Stimulated activated CD4-positive, alpha-beta T cell treated with anti-CD3 and anti-CD28 coated beads, TNF-alpha, amount 100 ng/mL, for 48 hours (primary cell): ENCODE data around the gene GLIS1.

Experiments
- DNase-seq, 3 donors: peaks; one replicate each; pipeline ENCODE4 v3.0.0-alpha.2; 2020; ENCODE audit warnings: low read depth in 3 of 3

The GLIS1 gene

DNA sequence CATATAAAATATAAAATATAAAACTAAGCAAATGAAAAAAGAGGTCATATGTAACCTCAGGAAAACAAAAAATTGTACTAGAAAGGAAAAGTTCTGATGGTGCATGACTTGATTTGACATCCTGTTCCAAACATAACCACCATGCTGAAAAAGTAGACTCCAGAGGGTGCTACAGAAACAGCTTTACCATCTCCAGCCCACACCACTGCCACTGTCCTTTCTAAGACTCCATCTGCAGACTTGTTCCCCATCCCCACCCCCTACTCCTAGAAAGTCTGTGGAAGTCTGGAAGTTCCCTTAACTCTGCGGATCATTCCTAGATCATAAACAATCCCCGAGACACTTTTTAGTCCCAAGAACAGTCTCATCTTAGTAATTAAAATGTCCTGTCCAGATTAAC is 20.5 kb downstream of the GLIS1 start:
- DNase-seq = no peak

DNA sequence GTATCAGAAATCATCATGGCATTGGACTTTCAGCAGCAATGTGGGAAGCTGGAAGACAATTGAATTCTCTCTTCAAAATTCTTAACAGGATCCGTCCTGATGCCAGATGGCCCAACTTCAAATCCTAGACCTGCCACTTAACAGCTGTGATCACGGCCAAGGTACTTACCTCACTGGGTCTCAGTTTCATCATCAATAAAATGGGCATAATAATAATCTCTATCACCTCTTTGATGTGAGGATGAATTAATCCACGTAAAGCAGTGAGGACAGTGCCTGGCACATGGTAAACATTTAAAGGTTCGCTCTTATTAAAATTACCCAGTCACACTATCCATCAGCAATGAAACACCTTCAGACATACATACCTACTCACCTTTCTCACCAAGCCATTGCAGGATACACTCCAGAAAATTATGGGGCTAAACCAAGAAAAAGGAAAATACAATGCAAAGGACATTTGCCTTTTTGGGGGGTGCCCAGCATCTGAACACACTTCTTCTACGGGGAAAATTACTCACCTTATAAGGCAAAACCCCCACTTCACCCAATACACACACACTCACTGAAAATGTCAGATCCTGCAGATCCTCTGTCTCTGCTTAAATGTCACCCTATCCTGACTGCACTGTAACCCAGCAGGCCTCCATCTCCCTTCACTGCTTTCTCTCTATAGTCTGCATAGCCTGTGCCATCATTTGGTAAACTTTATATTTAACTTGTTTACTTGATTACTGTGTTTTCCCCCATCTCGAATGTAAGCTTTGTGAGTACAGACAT is 21.7 kb downstream of the GLIS1 start:
- no peak for DNase-seq

DNA sequence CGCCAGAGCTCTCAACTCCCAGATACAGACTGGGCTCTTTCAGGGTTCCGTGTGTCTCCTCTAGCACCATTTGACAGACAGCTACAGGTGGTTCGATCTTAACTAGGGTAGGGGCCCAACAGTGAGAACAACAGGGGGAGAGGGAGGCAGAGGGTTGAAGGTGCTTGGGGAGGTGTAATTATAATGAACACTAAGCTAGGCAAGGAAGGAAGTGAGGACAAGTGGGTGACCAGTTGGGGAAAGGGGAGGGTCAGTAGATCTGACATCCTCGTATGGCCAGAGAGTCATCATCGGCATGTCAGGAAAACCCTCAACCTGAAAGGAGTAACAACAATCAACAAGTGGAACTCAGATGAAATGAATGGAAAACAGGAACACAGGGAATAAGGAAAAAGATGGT is 22.8 kb downstream of the GLIS1 start:
- DNase-seq = no peak

DNA sequence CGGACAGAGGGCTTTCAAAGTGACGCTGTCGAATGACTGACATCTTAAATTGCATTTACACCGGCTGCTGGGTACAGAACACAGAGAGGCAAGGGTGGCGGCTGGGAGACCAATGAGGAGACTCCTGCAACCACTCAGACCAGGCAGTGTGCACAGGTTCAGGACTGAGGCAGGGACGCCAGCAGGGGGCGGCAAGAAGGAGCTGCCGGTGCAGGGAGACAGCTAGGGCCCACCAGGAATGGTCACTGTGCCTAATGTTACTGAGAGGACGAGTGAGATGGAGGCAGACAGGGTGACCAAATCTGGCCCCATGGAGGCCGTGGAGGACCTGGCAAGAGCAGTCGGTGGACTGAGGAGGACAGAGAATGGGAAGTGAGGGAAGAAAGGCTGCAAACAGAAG is 23.5 kb downstream of the GLIS1 start:
- DNase-seq = no peak

DNA sequence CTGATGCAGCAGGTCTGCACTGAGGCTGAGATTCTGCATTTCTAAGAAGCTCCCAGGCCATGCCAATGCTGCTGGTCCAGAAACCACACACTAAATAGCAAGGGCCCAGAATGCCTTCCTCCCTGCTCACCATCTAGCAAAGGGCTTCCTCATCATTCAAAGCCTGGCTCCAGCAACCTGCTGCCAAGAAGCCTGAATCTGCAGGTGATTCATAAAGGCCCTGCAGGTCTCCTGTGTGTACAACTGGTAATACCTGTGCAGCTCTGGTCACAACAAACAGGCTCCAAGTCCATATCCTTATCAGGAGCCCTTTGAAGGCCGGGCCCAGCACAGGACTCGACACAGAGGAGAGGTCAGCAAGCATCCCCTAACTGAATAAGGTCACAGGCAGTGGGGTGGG is 26.7 kb downstream of the GLIS1 start:
- DNase-seq = no peak

DNA sequence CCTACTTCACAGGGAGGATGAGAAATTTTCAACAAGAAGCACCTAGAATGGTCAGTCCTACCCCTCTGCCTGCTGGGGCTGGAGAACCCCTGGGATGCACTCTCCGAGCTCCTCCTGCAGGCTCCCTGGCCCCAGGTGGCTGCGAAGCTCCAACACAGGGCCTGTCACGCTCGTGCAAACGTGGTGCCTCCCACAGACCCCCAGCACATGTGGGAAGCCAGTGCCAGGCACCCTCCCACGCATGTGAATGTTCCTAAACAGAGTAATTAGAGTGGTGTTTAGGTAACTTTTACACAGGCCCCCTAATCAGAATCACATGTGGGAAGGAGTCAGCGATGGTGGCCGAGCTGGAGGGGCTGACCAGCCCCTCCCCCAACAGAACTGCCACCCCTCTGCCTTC is 28.4 kb downstream of the GLIS1 start:
- DNase-seq = no peak

DNA sequence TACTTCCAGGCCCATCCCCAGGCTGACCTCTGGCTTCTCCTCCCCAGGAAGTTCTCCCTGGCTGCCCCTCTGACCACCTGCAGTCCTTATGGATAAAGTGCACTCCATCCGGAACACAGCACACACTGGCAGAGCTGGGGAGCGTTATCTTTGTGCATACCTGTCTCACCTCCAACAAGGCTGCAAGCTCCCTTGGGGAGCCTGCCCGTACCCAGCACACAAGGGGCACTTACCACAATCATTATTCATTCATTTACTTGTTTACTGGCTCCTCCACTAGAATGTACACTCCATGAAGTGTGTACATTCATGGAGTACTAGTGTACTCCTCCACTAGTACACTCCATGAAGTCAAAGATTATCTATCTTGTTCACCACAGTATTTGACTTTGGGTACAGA is 30.3 kb downstream of the GLIS1 start:
- DNase-seq = no peak

DNA sequence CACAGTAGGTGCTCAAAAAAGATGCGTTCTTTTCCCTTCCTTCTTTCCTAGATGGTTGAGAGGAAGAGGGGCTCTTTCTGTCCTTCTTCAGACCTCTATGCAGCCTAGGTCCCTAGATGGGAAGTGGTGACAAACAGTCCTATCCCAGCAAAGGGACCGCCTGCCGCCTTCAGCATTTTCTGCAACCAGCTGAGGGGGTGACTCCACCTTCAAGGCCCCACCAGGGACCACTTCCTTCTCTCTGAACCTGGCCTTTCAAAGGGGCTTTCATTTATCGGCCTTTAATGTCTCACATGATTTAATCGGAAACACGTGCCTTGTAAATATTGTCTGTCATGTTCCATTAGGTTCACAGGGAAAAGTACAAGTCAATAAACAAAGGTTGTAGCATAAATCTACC is 32.6 kb downstream of the GLIS1 start:
- no peak for DNase-seq

DNA sequence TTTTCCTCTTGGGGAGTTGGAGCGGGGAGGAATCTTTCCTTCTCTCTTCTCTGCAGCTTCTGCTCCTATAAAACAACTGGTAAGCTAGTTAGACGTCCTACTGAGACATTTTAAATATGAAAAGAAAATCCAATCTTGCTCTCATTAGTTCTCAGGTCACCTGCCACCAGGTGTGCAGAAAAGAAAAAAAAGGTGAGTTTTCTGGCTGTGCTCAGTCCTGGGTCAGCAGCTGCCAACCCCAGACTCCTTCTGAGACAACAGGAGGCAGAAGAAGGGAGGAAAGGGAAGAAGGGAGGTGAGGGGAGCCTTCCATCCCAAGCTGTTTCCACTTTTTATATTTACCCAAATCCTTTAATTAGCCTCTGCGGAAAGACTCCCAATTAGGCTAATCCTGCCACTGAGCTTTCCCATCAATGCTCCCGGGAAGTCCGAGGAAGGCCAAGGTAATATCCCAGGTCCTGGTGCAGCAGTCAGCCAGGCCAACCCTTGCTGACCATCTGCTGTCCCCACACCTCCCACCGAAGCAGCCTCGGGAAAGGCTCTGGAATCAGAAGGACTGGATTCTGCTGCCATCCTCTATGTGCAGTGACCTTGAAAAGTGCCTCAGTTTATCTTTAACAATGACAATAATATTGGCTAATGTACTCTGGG is 33.4 kb downstream of the GLIS1 start:
- DNase-seq = no peak

DNA sequence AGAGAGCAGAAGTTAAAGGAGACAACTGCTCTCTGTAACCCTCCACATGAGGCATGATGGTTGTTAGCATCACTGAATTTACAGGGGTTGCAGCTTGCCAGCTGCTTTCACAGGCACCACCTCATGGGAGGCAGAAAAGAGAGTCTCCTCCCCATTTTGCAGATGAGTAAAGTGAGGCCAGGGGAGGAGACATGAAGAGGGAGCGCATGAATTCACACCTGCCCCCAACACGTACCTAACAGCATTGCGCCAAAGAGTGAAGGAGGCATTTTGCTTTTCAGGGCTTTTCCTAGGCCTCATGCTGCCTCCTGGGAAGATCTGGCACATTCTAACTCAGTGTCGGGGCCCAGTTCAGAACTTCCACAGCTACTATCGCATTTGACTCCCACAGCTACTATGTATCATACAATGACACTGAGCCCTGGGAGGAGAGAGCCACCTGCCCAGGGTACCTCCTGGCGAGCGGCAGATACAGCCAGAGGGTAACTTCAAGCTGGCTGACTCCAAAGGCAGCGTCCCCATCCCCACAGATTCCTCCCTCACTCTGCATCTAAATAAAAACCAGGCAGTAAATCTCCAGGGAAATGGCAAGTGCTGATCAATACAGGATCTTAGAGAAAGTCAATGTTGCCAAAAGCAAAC is 34.0 kb downstream of the GLIS1 start:
- no peak for DNase-seq

DNA sequence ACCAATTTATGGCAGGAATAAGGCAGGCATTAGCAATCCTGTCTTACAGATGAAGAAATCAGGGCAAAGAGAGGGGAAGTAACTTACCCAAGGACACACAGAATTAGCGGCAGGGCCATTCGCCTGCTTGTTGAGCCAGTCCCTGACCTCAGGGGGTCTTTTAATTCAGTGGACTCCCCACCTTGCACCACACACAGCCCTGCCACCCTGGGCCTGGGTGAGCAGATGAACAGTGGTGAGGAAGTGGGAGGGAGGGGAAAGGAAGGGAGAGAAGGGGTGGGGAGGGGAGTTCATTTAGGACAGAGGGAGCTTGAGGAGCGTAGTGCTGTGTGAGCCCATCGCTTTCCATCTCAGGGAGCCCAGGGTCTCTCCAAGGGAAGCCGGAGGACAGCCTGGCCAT is 34.7 kb downstream of the GLIS1 start:
- DNase-seq = no peak

DNA sequence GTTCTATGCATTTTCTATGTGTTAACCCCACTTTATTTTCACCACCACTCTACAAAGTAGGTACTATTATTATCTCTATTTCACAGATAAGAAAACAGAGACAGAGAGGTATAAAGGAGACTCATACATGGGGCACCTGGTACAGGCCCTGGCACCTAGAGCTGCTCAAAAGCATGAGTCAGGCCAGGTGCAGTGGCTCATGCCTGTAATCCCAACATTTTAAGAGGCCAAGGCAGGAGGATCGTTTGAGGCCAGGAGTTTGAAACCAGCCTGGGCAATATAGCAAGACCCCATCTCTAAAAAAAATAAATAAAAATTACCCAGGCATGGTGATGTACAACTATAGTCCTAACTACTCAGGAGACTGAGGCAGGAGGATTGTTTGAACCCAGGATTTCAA is 35.8 kb downstream of the GLIS1 start:
- DNase-seq = no peak

DNA sequence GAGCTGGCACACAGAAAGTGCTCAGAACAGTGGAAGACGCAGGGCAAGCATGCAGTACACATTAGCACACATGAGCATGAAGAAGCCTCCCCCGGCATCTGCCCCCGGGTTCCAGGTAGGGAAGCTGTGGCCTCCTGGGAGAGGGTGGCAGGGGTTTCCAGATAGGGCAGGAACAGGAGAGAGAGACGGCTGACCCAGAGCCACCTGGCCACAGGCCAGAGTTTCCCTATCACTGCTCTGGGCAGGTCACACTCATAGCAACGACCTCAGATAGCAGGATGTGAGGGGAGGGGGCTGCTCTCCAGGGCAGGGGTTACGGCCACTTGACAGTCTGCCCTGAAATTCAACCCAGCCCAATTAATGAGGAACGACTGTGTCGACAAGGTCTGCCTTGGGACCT is 36.6 kb downstream of the GLIS1 start:
- no peak for DNase-seq

DNA sequence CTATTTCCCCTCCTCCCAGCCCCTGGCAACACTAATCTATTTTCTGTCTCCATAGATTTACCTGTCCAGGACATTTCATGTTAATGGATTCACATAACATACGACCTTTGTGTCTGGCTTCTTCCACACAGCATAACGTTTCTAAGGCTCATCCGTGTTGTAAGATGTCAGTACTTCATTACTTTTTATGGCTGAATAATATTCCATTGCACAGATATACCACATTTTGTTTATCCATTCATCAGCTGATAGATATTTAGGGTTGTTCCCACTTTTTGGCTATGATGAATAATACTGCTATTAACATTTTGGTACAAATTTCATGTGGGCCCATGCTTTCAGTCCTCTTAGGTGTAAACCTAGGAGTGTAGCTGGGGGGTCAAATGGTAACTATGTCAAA is 38.2 kb downstream of the GLIS1 start:
- no peak for DNase-seq

DNA sequence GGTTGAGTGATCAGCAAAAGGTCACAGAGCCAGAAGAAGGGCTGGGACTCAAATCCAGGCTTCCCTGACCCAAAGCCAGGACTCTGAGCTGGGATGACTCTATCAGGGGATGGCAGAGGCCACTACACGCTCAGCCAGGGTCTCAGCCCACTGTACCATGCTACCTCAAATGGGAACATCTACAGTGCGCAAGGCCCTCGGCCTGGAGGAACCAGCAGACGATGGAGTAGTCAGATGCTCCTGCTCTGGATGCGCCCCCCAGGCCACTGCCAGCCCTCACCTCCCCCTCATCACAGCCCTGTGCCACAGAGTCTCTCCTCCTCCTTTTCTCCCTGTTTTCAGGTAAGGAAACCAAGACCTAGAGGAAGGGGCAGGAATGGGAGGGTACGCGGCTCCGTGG is 39.0 kb downstream of the GLIS1 start:
- DNase-seq = no peak

DNA sequence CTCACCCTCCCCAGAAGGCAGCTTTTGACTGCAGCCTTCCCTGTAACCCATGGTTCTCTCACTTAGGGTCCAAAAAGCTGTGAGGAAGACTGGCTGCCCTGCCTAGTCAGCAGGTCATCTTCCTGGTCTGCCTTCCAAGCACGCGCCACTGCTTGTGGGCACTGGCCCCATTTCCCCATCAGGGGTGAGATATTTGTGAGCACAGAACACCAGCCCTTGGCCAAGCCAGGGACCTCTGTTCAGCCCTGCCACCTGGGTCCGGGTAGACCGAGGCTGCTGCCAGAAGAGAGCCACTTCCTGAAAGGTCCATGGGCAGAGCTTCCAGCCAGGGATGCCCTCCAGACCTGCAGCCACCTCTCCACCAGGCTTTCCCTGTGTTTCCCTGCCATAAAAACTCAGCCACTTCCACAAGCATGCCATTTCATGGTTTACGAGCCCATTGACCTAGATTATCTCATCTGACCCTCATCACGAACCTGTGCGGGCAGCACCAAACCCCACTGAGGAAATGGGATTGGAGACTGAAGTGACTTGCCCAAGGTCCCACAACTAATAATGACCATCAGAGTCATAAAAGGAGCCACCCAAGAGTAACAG is 40.5 kb downstream of the GLIS1 start:
- DNase-seq = no peak

DNA sequence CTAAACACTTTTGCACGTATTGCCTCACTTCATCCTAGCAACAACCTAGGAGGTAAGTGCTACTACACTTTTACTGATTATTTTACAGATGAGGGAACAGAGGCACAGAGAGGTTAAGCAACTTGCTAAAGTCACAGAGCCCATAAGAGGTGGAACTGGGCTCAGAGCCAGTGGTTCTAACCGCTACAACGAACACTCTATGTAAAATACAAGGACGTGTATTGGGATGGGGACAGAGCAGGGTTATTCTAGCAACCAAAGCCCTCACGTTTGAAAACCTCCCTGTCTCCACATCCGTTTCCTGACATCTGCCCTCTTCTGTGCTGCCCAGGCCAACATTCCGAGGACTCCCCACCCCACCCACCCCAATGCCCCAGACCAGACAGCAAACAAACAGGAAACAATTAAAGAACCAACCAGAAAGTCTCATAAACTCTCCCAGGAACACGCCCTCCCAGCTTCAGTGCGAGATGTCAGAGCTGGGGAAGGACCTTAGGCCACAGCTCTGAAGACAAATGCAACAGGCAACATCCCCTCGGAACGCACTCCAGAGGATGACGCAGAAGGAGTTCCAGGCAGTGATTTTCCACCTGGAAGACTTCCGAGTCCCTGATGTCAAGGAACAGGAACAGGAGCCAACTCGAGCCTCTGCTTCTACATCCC is 41.1 kb downstream of the GLIS1 start:
- DNase-seq = no peak

DNA sequence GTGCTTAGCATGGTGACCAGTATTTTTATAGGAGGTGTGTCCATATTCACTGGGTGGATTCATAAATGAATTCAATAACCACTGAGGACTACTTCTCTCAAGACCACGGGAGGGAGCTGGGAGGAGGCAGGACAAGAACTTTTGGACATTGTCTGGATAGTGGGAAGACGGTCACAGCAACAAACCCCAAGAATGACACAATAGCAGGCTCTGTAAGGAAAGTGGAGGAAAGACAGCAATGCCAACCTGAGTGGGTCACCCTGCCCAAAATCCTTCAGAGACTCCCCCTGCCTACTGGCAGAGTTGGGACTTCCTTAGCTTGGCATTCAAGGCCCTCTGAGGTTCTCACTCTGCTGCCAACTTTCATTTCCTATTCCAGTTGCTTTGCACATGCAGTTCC is 42.0 kb downstream of the GLIS1 start:
- DNase-seq = no peak

DNA sequence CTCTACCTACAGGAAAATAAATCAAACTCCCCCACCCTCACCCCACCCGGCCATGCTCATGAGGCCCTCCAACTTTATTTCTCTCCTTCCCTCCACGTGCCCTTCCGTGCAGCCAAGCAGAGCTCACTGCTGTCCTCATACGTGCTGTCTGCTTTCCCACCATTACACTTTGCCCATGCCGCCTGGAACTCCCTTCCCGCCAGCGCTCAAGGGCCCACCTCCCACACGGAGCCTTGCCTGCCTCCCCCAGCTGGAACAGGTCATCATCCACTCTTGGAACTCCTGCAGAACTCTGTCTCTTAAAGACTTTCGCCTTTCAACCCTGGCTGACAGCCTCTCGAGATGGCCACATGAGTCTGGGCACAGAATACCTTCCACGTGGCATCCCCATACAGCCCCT is 42.4 kb downstream of the GLIS1 start:
- no peak for DNase-seq

DNA sequence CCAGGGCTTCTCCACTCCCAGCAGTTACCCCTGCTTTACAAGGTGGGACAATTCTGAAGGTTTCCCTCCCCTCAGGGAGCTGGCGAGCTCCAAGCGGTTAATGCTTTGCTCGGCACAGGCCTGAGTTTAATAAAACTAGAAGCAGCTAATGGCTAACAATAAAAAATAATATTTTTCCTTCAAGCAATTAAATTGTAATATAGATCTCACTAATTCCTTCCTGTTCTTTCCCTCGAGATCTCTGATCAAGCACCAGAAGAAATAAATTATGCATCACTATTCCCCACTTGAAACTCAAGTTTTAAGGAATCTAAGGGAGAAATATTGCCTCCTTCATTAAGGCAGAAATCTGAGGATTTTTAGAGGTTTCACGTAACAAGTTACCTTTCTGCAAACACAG is 42.9 kb downstream of the GLIS1 start:
- DNase-seq = no peak

DNA sequence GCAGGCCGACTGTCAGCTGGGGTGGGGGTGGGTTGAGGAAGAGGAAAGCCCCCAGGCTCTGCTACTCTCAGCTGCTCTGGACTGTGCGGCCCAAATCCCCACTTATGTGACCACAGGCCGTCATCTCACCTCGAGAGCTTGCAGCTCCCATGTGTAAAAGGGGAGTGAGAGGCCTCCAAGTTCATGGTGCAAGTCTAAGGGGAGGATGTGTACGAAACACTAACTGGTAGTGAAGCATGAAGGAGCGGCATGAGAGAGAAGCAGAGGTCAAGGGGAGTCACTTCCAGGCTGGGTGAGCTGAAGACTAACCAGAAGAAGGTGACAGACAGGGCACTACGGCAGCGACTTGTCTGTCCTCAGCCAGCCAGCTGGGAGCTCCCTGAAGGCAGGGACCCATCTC is 43.8 kb downstream of the GLIS1 start:
- no peak for DNase-seq

DNA sequence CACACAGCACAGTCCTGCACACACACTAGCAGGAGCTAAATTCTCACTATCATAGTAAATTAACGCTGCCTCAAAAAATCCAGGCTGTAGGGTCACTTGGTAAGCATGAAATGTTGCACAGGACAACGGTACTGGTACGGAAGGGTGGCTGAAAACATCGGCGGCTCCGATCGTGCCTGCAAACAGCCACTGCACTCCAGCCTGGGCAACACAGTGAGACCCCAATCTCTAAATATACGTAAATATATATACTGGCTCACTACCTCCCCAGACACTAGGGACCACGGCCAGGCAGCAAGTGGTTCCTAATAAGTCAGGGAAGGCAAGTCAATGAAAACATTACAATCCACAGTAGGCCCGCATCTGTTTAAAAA is 44.3 kb downstream of the GLIS1 start:
- DNase-seq = no peak
